ENCODE measurements around the gene KLC3. TPM values are rescaled to one million over a fixed set of nuclear protein-coding genes. Genes with fewer than 3 reads are reported as not detected.

Gene KLC3
- total RNA-seq, 1 experiment from 2014 or later: 22.8 TPM

GRCh38 chr19:45349126-45349415 lies 8.5 kb downstream of the KLC3 start:
- Histone ChIP-seq H3K4me3 (replicated peaks in 1 of 2; ENCODE audit: low read depth in 1 of 2, low read length in 2 of 2) (no peak overlapping the region), H3K79me2 (ENCODE audit: insufficient read depth, low read length) (0 out of 2 replicates have a peak, but pooled peaks cover 3% of the 10 kb centered on the region), H3K9me2 (ENCODE audit: insufficient read depth) (no peaks in the 10 kb centered on the region), H3K36me3 (ENCODE audit: control insufficient read depth in 1 of 2, insufficient read depth in 2 of 2, low read length in 2 of 2) (peaks cover 15 to 18% of the 10 kb centered on the region in 2 experiments; a peak in 3 of 4 replicates), H4K20me1 (ENCODE audit: insufficient read depth) (no peaks in the 10 kb centered on the region), H3K27me3 (ENCODE audit: insufficient read depth, low read length) (no peaks in the 10 kb centered on the region), H3K4me1 (ENCODE audit: control insufficient read depth in 1 of 2, insufficient read depth in 2 of 2, low read length in 2 of 2) (peaks cover 11 to 15% of the 10 kb centered on the region in 2 experiments; a peak in 3 of 4 replicates), H2AFZ (ENCODE audit: low read depth, low read length, poor library complexity, severe bottlenecking) (no peak overlapping the region), H3K27ac (ENCODE audit: low read depth, low read length) (no peak overlapping the region), H3K4me2 (ENCODE audit: low read length) (no peak overlapping the region), H3K9ac (ENCODE audit: low read length) (no peak overlapping the region), H3K9me3 (ENCODE audit: control insufficient read depth in 1 of 2, insufficient read depth in 1 of 2, low read depth in 1 of 2, low read length in 2 of 2) (no peaks in the 10 kb centered on the region)
- no peak for DNase-seq (ENCODE audit: low read depth, low spot score)
- intact Hi-C loops (cut with micrococcal nuclease): no loop called here
- BruUV-seq (replicated peaks): no TSS peak
- TF ChIP-seq YY1 (IDR thresholded peaks at IDR 0.05; ENCODE audit: extremely low read depth, insufficient replicate concordance, low read depth, low read length): no peak
- no peak for TF ChIP-seq ELF1 (IDR thresholded peaks at IDR 0.05; ENCODE audit: borderline replicate concordance, low read depth)
- no peak for TF ChIP-seq CEBPB (IDR thresholded peaks at IDR 0.05; ENCODE audit: low read depth)
- ChIA-PET CTCF (no interaction called here), RAD21 (ENCODE audit: low non-redundant PET in 1 of 2, low total read pairs in 2 of 2, uncharacterized antibody in 2 of 2, unreplicated experiment in 2 of 2) (no interaction called here), POLR2A (no interaction called here)
- ATAC-seq: no peak

- TF ChIP-seq CEBPB (IDR thresholded peaks at IDR 0.05; ENCODE audit: low read depth): no peak
- no peak for TF ChIP-seq TCF7L2 (IDR thresholded peaks at IDR 0.05; ENCODE audit: borderline replicate concordance, extremely low read depth, insufficient read depth, insufficient read length)
- TF ChIP-seq ATF3 (IDR thresholded peaks at IDR 0.05): no peak
- no peak for TF ChIP-seq SP1 (IDR thresholded peaks at IDR 0.05; ENCODE audit: low read depth)
- TF ChIP-seq POLR2AphosphoS5 (IDR thresholded peaks at IDR 0.05; ENCODE audit: low read depth, low read length): no peak
- TF ChIP-seq JUND (IDR thresholded peaks at IDR 0.05): no peak
- TF ChIP-seq YY1 (IDR thresholded peaks at IDR 0.05; ENCODE audit: extremely low read depth, insufficient replicate concordance, low read depth, low read length): no peak
- TF ChIP-seq RAD21 (IDR thresholded peaks at IDR 0.05; ENCODE audit: low read depth): no peak
- TF ChIP-seq ZBTB33 (IDR thresholded peaks at IDR 0.05; ENCODE audit: extremely low read depth, insufficient replicate concordance, low read length): no peak
- no peak for TF ChIP-seq SIN3A (IDR thresholded peaks at IDR 0.05; ENCODE audit: low read depth)
- TF ChIP-seq ZFX (IDR thresholded peaks at IDR 0.05): no peak
- TF ChIP-seq EZH2 (IDR thresholded peaks at IDR 0.05): no peak
- TF ChIP-seq EGR1 (IDR thresholded peaks at IDR 0.05; ENCODE audit: low read depth): no peak
- H3K79me2 ChIP-seq (ENCODE audit: insufficient read depth, low read length): 0 out of 2 replicates have a peak, but pooled peaks cover 1% of the 10 kb centered on the region
- no peak overlapping the region for H3K4me2 ChIP-seq (ENCODE audit: low read length)
- ChIA-PET RAD21 (ENCODE audit: low non-redundant PET in 1 of 2, low total read pairs in 2 of 2, uncharacterized antibody in 2 of 2, unreplicated experiment in 2 of 2) (no interaction called here), POLR2A (no interaction called here), CTCF (no interaction called here)
- no peak overlapping the region for H3K4me3 ChIP-seq (replicated peaks in 1 of 2; ENCODE audit: low read depth in 1 of 2, low read length in 2 of 2)
- no peaks in the 10 kb centered on the region for H3K9me3 ChIP-seq (ENCODE audit: control insufficient read depth in 1 of 2, insufficient read depth in 1 of 2, low read depth in 1 of 2, low read length in 2 of 2)
- BruUV-seq (replicated peaks): no TSS peak
- H2AFZ ChIP-seq (ENCODE audit: low read depth, low read length, poor library complexity, severe bottlenecking): no peak overlapping the region
- H3K27me3 ChIP-seq (ENCODE audit: insufficient read depth, low read length): no peaks in the 10 kb centered on the region
- no peaks in the 10 kb centered on the region for H3K9me2 ChIP-seq (ENCODE audit: insufficient read depth)
- peaks cover 18 to 19% of the 10 kb centered on the region in 2 experiments; a peak in 3 of 4 replicates for H3K36me3 ChIP-seq (ENCODE audit: control insufficient read depth in 1 of 2, insufficient read depth in 2 of 2, low read length in 2 of 2)
- intact Hi-C loops (cut with micrococcal nuclease): no loop called here
- no peak overlapping the region for H3K27ac ChIP-seq (ENCODE audit: low read depth, low read length)
- no peaks in the 10 kb centered on the region for H4K20me1 ChIP-seq (ENCODE audit: insufficient read depth)
- H3K4me1 ChIP-seq (ENCODE audit: control insufficient read depth in 1 of 2, insufficient read depth in 2 of 2, low read length in 2 of 2): peaks cover 10 to 13% of the 10 kb centered on the region in 2 experiments; a peak in 3 of 4 replicates
- ATAC-seq (no peak), DNase-seq (ENCODE audit: low read depth, low spot score) (no peak)
- H3K9ac ChIP-seq (ENCODE audit: low read length): no peak overlapping the region
Measured at GRCh38 chr19:45349430-45349941, 8.9 kb downstream of the KLC3 start.

All from HCT116 (cell line).